Right kidney (tissue), 1 donor: Measurements from ENCODE around the gene PRKACA.
"Not testable (repeated sequence)": the region's sequence is repeated elsewhere in the genome, so short reads cannot be mapped to it uniquely, and the experiment has no call there.

ENCODE experiments used
- DNase-seq: peaks from one replicate; pipeline ENCODE4 v3.0.0-alpha.2; 2016

Gene PRKACA

GRCh38 chr19:14148751-14149410, 31.3 kb upstream of the PRKACA start:
- no peak for DNase-seq

GRCh38 chr19:14147797-14148605, 30.4 kb upstream of the PRKACA start:
- DNase-seq: peak; percentile 85

- DNase-seq: no peak
Measured at GRCh38 chr19:14146789-14147216, 29.2 kb upstream of the PRKACA start.

- not testable (repeated sequence) for DNase-seq
Measured at GRCh38 chr19:14146169-14146568, 28.6 kb upstream of the PRKACA start.

- DNase-seq: no peak
Measured at GRCh38 chr19:14145381-14145780, 27.8 kb upstream of the PRKACA start.

DNA sequence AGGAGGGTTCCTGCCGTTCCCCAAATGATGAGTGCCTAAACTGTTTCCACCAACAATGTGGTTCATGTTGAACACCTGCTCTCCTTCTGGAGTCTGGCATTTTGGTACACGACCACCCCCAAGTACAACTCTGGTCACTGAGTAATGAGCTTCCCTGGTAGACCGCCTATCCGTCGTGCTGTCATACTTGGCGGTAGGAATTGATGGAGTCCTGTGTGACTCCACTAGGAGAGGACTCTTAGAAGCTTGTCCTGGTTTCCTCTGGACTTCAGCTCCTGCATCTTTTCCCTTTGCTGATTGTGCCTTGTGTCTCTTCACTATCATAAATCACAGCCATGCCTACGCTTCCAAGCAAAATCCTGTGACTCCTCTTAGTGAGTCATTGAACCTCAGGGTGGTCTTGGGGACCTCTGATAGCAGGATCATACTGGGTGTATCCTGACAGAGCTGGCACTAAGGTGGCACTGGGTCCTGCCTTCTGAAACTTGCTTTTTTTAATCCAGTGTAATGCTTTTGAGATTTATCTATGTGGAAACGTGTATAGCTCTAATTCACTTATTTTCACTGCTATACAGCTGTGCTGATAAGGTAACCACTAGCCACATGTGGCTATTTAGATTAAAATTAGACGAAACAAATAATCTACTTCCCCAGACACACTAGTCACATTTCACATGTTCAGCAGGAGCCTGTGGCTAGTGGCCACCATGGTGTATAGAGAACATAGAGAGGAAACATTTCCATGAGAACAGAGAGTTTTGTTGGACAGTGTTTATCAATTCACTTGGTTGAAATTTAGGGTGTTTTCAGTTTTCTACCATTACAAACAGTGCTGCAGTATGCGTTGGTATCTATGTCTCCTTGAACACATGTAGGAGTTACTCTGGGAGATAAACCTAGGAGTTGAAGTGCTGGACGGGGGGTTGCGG, 25.0 kb upstream of the PRKACA start:
- no peak for DNase-seq

- no peak for DNase-seq
Measured at GRCh38 chr19:14141041-14141440, 23.5 kb upstream of the PRKACA start.

- DNase-seq: no peak
Measured at GRCh38 chr19:14139944-14140343, 22.4 kb upstream of the PRKACA start.

DNA sequence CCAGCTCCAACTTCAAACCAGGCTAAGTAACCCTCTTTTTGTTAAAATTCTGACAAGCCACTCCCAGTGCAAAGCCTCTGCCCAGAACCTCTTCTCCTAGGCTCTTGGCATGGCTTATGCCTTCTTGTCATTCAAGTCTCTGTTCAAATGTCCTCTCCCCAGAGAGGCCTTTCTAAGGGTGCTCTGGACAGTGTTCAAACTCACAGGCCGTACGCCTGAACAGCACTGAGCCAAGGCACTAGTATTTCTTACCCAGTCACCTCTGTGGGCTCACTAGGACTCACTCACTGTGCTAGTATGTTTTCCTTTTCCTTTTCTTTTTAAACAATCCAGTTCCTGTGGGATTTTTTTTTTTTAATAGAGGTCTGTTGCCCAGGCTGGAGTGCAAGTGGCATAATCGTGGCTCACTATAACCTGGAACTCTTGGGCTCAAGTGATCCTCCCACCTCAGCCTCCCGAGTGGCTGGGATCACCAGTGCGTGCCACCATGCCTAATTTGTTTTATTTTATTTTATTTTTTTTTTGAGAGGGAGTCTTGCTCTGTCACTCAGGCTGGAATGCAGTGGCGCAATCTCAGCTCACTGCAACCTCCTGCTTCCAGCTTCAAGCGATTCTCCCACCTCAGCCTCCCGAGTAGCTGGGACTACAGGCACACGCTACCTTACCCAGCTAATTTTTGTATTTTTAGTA, 21.2 kb upstream of the PRKACA start:
- DNase-seq: no peak

DNA sequence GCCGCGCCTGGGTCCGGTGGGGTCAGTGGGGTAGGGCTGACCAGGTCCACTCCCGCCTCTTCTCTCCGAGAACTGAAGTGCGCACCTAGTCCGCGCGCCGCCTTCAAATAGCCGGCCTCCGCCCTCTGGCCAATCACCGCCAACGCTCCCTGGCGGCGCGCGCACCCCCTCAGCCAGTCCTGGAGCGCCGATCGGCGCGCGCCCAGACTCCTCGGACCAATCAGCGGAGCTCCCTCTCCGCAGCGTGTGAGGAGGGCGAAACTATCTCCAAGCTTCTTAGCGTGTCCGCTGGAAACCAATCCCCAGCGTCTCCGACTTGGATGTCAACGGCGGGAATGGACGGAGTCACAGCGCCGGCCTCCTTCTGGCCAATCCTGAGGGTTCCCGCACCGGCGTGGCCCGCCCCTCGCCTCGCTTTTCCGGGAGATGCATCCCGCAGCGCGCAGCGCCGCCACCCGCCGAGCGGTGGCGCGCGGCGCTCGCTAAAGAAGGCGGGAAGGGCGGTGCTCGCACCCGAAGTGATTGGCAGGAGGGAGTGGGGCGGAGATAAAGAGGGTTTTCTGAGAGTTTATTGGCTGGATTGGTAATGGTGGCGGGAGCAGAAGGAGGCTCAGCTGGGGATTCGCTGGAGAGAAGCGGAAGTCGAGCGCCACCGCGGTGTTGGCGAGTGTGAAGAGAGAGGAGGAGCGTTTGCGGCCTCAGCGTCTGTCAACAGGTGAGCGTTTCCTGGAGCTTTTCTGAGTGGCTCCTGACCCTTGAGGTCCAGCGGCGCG, 19.1 kb upstream of the PRKACA start, which contains the start of gene ASF1B:
Gene ASF1B (minus strand): TSS at position 81 of the 773 bp plus-strand sequence. CDS start 133 bp downstream, outside the sequence.
- peak; percentile 99 for DNase-seq

DNA sequence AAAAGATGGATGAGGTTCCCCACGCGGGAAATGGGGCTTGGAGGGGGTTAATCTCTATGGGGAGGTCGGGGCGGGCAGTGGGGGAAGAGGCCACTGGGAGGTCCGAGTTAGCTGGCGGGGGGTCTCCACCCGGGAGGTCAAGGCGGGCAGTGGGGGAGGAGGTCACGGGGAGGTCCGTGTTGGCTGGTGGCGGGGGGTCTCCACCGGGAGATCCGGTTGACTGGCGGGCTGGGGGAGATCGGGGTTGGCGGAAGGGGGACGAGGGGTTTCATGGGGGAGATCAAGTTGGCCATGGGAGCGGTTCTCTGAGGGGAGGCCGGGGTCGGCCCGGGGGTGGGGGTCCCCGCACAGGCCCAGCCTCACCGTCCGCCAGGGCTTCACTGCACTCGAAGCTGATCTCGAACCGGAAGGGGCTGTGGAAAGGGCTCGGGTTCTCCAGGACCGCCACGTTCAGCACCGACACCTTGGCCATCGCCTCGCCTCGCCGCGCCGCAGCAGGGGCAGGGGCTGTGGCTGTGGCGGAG, 18.5 kb upstream of the PRKACA start:
- DNase-seq: no peak

DNA sequence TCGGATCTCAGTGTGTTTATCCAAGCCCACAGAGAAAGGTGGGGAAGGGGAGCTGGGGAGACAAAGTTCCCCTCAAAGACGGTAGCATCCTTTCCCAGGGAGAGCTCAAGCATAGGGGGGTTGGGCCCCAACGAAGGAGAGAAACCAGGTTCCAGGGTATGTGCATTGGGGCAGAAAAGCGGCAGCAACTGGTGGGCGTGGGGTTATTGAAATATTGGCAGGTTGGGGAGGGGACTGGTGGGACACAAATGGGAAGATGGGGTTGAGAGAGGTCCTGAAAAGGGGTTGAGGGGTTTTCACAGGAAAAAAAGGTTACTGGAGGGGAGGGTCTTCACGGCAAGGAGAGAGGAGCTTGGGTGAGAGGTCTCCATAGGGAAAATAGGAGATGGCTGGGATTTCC, 17.8 kb upstream of the PRKACA start:
- DNase-seq: no peak

DNA sequence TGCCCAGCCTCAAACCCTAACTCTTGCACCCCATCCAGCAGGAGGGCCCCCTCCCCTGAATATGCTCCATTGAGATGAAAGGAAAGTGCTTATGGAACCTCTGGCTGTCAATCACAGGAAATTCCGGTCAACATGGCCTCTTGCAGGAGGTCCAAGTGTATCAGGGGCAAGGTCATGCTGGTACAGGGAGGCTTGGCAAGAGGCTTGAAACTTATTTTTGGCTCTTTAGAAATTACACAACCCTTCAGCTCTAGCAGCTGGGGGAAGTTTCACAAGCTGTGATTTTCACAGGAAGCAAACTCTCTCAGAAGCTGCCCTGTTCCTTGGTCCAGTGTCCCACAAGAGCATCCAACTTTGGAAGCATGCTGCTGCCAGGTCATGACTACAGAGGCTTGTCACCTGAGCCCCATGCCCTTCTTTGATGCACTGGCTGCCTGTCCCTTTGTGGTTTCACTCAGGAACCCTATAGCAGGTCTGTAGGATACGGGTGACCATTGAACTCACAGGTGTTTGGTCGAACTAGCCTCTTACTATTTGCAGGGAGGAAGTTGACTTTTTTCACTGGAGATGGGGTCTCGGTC, 10.5 kb upstream of the PRKACA start:
- DNase-seq: no peak

DNA sequence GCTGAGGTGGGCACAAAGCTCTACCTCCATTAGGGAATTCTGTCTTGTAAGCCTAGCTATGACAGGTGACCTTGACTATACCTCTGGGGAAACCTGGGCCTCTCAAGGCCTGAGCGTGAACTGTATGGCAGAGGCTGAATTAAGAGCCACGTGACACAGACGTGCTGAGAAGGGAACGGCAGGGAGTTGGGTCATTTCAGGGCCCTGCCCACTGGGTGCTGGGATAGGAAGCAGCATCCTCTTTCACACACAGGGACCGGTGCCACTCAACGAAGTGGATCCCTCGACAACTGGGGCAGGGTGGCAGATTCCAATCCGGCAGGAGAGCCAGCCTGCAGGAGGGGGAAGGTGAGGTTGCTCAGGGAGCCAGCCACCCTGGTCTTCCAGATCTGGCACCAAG, 9.6 kb upstream of the PRKACA start:
- no peak for DNase-seq

DNA sequence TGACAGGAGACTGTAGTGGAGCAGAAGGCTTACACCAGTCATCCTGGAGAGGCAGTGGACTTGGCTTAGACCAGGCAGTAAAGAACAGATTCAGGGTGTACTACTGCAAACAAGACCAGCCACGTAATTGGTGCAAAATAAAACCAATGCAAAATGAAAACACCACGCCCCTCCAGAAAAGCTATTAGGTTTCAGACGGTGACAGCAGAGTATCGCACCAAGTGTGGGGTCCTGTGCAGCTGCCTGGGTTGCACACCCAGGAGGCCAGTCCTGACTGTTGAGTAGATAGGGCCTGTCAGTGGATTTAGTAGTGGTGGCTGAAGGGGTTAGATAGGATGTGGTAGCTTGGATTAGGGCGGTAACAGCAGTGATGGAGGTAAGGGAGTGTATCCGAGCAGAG, 5.4 kb upstream of the PRKACA start:
- no peak for DNase-seq

GRCh38 chr19:14120497-14120780, 2.9 kb upstream of the PRKACA start:
- DNase-seq: no peak

GRCh38 chr19:14119644-14120496, 2.3 kb upstream of the PRKACA start:
- DNase-seq: no peak

DNA sequence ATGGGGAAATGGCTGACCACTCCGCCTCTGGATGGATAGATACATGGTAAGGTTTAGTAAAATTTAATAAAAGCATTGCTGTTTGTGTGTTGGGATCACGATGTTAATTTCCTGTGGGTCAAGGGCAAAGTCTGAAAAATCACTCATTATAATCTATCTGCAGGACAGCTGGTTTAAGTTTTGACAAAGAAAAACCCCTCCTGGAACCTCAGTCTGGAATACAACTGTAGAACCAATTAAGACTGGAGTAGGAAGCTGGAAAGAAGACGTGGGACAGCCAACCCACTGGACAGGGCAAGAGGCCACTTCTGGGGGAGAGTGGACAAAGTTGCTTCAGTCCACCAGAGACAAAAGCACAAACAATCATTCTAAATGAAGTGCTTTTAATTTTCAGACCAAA, 1.6 kb upstream of the PRKACA start:
- no peak for DNase-seq

DNA sequence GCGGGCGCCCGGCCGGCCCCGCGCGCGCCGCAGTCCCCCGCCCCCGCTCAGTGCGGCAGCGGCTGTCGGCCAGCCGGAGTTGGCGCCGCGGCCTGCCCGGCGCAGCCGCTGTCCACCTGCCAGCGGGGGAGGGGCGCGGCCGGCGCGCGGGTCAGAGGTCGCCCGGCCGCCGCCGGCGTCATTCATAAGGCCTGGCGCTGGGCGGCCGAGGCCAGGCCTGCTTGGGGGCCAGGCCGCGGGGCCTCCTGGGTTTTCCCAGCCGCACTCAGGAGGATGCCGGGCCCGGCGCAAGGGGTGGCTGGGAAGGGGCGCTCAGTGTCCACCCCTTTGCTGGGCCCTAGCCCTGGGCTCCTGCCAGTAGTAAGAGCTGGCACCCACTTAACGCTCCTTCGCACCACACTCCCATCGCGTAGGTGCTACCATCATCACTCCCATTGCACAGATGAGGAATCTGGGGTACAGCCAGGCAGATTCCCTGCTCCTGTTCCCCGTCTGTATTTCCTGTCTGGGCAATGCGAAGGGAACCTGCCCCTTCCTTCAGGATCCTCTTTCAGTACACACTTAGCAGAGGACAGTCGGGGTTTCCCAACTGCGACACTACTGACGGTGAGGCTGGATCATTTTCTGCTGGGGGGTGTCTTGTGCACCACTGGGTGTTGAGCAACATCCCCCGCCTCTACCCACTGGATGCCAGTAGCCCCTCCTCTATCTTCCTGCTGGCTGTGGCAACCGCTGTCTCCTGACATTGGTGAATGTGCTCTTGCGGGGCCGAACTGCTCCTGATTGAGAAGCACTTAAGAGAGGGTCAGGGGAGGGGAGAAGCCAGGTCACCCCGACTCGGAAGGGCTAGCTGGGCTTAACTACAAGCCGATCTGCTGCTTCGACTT, 846 bp upstream of the PRKACA start:
- DNase-seq: peak; percentile 76
